ENCODE data around the gene ARGFX.
"Not testable (repeated sequence)": the region's sequence is repeated elsewhere in the genome, so short reads cannot be mapped to it uniquely, and the experiment has no call there.

The ARGFX gene

DNA sequence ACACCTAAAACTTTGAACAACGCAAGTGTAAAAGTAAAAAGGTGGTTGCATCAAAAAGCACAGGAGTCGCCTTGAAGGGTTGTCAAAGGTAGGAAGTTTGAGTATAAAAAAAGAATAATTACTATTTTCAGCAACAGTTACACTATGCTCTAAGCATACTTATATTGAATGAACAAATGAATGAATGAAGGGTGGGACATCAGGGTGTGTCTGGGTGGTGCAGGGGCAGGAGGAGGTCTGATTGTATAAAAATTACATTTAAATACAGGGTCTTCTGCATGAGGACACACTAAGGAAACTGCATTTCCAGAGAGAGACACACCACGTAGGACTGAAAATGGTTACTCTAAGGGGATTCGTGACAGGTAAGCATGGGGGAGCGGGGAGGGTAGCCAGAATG lies at the start of gene ARGFX:
Gene ARGFX (plus strand): TSS at position 301 of the 400 bp plus-strand sequence. CDS start 2,765 bp downstream, outside the sequence.
- no peak for DNase-seq

DNA sequence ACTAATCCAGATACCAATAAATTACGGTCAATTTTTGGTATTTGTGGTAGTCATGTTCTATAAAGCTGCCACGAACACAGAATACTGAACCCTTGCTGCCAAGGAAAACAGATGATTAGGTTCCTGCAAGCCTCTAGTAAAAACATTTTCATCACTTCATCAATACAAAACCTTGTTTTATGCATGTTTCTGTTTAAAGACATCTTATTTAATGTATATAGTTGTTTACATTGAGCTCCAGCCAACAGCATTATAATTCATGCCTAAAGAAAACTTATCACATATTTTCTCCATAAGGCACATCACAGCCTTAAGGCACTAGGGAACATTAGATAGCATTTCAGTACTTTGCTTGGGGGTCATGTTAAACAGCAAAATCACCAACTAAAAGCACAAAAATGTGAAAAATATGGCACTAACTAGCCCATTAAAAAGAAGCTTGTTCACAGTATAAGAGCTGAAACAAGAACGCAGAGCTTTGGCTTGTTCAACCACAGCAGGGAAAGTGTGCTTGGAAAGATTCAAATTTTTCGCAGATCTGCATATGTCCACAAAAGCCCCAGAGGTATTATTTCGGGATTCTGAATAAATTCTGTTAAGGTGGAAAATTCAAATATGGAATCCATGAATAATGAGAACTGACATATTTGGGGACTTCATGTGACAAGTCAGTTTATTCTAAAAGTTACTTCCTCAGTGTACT lies 49.6 kb upstream of the ARGFX start:
- DNase-seq: no peak

DNA sequence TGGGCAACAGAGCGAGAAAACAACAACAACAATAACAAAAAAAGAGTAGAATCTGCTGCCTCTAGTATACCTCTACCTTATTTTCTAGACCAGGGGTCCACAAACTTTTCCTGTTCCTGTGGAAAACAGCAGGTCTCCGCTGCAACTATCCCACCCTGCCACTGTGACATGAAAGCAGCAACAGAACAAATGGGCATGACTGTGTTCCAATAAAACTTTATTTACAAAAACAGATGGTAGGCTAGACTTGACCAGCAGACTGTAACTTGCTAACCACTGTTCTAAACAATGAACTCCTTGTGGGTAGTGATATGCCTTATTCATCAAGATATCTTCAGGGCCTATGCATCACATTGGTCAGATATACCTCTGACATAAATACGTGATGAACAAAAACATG lies 47.2 kb upstream of the ARGFX start:
- no peak for DNase-seq

DNA sequence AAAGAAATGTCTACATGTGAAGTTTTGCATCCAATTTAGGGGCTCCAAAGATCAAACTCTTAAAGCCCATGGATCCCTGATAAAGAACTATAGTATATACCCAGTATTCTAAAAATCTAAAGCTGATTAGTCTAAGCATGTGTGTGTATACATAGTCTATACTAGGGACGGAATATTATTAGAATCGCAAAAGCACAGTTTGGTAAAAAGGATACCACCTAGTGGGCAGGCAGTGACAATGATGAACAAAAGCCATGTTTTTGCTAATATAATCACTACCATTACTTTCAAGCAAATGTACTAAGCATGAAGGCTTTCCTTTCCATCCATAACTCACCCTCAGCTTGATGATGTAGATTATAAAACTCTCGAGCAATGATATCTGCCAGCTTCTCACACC lies 38.4 kb upstream of the ARGFX start:
- DNase-seq: no peak

DNA sequence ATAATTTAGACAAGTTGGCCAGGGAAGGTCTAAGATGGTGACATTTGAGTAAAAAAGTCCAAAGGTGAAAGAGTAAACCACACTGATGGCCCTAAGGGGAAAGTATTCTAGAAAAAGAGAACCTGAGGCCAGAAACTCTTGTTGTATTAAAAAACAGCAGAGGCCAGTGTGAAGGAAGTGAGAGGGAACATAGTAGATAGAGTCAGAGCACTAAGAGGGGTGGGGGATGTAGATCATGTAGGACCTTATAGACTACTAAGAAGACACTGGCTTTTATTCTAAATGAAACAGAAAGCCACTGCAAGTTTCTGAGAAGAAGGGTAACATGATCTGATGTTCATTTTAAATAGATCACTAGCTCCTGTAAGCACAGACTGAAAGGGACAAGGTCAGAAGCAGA lies 36.5 kb upstream of the ARGFX start:
- no peak for DNase-seq

DNA sequence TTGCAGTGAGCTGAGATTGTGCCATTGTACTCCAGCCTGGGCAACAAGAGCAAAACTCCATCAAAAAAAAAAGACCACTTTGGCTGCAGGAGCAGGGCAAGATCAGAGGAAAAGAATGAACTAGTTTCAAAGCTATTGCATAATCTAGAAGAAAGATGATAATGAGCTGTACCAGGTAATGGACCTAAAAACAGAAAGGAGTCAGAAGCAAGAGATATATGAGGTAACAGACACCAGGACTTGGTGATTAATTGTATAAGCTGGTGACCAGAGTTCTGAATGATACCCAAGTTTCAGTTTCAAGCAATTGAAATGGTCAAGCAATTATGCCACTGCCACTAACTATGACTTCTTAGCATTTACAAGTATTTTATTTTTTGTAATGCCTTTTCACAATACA lies 24.8 kb upstream of the ARGFX start:
- no peak for DNase-seq

DNA sequence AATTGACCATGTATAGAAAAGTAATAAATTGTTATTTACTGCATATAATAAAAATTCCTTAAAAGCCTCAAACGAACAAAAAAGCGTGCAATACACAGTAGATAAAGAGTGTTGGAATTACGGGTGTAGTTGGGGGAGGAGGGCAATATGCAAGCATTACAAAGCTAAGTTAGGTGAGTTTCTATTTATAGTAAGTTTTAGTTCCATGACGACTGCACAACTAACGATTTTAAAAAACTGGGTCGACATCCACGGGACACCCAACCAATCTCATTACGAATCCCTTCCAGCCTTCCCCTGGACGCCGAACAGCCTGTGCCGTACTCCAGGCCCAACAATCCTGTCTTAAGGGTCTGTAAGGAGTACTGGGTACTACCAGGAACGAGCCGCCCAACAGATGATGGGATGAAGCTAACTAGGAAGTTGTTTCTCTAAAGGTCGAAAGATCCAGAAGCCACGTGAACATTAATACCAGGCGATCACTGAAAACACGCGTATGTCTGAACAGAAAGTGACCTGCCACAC lies 22.6 kb upstream of the ARGFX start:
- DNase-seq: no peak

DNA sequence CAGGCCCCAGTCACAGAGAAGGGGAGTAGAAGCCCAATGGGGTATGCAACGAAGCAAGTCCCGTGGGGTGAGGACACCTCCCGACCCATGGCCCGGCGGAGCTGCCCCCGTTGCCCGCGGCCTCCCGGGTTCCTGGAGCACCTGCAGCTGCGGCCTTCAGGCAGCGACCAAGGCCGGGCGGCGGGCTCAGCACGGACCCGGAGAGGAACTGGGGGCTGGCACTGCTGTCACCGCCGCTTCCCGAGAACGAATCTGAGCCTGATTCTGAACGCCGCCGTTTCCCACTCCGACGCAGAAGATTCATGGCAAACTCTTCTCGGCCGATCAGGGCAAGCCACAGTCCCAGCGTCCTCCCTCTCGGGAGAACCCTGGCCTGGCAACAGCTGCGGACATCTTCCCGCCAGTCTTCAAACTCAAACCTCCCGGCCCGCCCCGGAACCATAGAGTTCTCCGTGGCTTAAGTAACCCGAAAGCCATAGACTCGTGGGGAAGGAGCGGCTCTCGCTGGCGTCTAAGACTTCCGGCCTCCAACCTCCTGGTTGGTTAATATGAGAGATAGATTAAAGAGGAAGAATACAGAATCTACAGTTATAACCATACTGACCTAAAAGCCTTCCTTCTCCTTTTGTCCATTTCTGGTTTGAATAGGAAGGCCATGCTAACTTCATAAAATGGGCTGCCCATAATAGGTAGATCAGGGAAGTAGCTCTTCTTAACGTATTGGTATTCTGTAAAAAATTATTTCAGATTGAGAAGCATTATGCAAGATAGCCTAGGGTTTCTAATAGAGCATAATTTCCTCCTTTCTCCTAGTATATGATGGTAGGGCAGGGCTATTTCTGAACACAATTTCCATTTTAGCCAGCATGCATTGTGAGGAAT lies 21.9 kb upstream of the ARGFX start, which contains the start of gene POLQ:
Gene POLQ (minus strand): TSS at position 415 of the 882 bp plus-strand sequence. CDS start 111 bp downstream, at position 304.
- peak; percentile 79 for DNase-seq

DNA sequence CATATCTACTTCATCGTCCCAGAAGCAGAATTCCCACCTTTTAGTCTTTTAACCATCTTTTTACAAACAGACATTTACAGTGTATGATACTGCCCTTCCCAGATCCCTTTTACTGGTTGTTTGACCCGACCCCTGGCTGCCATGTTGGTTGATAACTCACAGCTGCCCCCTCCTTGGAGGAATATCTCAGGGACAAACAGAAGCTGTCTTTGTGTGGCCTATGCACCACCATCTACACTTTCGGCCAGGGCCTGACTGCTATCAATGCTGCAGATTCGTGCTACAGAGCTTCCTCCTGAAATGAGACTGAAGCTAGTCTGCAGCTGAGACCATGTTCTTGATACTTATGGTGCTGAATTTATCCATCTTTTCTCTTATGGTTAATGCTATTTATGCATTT lies 15.4 kb upstream of the ARGFX start:
- no peak for DNase-seq

DNA sequence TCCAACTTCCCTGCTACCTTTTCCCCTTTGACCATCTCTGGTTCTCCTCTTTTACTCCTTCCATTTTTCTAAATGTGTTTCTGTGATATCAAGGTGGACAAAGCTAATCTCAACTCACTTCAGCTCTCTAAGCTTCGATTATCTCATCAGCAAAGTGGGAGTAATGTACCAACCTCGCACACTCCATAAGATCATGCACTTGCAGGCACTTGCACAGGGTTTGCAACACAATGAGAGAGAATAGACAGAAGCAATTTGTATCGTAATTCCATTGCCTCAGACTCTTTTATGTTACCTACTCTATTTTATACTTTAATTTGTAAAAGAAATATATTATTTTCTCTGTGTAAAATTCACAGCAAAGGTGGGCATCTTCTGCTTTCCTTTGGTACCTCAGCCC lies 15.0 kb upstream of the ARGFX start:
- no peak for DNase-seq

DNA sequence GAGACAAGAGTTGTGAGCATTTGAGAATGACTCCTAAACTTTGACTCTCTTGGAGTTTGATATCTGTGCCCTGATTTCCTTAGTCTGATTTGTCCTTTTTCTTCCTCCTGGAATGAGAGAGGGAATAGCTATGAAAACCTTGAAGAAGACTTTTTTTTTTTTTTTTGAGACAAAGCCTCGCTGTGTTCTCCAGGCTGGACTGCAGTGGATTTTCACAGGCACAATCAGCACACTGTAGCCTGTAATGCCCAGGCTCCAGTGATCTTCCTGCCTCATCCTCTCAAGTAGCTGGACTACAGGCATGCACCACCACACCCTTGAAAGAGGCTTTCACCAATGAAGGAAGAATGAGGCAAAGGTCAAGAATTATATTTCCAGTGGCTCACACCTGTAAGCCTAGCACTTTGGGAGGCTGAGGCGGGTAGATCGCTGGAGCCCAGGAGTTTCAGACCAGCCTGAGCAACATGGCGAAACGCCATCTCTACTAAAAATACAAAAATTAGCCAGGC lies 10.3 kb upstream of the ARGFX start:
- DNase-seq: no peak

DNA sequence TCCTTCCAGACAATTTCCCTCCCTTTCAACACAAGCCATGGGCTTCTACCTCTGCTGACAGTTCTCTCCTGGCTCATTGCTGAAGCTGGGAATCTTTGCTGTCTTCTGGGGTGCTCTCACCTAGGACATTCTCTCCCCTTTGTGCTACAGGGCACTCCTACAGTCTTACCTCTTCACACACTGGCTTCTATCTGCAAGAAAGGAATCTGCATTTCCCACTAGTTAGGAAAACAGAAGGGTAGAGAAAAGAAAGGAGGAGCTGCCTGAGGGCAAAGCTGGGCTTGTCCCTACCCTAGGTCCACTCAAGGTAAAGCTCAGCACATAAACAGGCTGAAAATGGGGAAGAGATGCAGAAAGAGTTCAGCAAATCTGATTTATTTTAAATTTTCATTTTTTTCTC lies 5.6 kb upstream of the ARGFX start:
- no peak for DNase-seq

DNA sequence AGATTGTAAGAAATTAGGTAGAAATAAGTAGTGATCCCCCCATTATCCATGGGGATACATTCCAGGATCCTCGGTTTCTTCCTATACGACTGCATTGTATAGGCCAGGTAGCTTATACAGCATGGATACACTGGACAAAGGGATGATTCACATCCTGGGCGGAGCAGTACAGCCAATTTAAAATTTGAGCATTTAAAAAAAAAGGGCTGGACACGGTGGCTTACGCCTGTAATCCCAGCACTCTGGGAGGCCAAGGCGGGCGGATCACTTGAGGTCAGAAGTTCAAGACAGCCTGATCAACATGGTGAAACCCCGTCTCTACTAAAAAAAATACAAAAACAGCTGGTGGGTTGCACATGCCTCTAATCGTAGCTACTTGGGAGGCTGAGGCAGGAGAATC lies 976 bp upstream of the ARGFX start:
- DNase-seq: no peak

DNA sequence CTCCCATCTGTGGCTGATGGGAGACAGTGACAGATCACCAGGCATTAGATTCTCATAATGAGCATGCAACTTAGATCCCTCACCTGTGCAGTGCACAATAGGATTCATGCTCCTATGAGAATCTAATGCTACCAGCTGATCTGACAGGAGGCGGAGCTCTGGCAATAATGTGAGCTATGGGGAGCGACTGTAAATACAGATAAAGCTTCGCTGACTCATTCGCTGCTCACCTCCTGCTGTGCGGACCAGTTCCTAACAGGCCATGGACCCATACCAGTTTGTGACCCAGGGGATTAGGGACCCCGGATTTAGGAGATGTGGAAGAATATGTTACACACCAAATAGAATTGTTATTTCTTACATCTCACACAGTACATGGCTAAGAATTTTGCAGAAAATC lies 6.7 kb downstream of the ARGFX start:
- no peak for DNase-seq

DNA sequence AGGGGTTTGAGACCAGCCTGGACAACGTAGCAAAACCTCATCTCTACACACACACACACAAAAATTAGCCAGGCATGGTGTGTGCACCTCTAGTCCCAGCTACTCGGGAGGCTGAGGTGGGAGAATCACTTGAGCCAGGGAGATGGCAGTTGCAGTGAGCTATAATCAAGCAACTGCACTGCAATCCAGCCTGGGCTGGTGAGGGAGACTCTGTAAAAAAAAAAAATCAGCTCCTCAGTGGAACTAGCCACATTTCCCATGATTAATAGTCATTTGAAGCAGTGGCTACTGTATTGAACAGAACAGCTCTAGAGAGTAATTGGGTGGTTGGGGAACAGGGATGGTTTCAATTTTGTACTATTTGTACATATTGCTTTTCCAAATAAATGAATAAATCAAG lies 13.9 kb downstream of the ARGFX start:
- DNase-seq: no peak

DNA sequence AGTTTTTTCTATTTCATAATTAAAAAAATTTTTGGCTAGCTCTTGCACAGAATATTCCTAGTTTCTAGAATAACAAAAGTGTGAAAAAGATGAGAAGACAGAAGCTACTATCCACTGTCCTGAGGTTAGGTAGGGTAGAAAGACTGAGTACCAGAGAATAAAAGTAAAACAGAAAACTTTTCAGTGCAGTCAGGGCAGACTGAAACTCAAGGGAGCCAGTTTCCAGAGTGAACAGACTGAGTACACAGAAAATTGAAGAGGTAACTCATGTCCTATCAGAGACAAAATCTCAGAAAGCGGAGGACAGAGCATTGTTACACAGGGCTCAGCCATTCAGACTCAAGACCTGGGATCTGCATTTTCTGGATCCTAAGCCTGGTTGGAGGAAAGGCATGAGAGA lies 16.7 kb downstream of the ARGFX start:
- no peak for DNase-seq

DNA sequence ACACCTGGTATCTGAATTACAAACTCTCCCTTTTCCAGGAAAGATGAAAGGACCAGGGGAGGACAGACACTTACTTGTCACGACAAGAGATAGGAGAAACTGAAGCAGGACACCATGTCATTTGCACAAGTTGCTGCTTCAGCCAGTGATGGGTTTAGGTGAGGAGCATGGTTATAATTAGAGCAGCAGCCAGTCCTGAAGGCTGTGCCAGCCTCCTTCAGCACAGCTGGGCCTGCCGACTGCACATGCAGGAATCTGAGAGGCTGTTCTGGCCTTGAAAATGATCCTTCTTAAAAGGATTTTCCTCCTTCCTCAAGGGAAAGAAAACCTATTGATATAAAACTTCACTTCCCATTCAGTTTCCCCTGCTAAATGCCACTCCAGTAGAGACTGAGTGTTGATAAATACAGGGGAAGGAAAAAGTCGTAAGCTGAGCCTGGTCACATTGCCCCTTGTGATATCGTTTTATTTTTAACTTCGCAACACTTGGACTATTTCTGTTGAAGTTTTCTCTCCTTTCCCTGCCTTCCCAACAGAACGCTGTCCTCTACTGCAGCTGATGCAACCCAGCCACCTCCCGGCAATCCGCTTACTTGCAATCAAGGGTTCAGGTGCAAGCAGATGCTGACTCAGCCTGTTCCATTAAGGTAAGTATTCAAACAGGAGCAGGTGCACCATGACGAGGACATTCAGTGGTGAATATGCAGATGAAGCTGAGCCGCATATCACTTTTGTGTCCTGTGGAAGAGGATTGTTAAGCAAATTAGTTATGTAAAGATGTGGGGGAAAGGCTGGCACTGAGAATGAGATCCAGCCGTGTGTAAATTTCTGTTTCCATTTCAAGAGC lies 25.3 kb downstream of the ARGFX start, which contains the start of gene FBXO40:
Gene FBXO40 (plus strand): TSS at position 524 of the 847 bp plus-strand sequence. CDS start 27,197 bp downstream, outside the sequence.
- DNase-seq: no peak

DNA sequence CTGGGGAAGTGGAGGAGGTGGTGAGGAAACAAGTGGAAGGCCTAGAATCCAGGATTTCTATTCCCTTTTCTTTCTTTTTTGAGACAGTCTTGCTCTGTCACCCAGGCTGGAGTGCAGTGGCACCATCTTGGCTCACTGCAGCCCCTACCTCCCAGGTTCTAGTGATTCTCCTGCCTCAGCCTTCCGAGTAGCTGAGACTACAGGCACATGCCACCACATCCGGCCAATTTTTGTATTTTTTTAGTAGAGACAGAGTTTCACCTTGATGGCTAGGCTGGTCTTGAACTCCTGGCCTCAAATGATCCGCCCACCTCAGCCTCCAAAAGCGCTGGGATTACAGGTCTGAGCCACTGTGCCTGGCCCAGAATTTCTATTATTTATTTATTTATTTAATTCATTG lies 26.1 kb downstream of the ARGFX start:
- DNase-seq: not testable (repeated sequence)

DNA sequence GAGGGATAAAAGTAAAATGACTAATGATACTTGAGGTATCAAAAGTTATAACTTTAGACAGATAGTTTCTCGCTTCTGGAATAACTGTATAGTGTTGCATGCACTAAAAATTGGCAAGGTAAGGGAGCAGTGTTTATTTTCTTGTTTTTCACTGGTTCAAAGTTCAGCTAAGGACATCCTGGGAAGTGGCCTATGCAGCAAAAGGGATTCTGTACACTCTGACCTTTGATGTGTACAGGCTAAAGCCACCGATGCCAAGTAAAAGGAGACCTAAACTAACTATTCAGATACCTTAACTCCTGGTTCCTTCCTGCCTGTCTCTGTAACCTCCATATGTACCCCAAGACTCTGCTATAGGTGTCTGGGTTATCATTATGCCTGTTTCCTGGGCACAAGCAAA lies 27.1 kb downstream of the ARGFX start:
- no peak for DNase-seq

DNA sequence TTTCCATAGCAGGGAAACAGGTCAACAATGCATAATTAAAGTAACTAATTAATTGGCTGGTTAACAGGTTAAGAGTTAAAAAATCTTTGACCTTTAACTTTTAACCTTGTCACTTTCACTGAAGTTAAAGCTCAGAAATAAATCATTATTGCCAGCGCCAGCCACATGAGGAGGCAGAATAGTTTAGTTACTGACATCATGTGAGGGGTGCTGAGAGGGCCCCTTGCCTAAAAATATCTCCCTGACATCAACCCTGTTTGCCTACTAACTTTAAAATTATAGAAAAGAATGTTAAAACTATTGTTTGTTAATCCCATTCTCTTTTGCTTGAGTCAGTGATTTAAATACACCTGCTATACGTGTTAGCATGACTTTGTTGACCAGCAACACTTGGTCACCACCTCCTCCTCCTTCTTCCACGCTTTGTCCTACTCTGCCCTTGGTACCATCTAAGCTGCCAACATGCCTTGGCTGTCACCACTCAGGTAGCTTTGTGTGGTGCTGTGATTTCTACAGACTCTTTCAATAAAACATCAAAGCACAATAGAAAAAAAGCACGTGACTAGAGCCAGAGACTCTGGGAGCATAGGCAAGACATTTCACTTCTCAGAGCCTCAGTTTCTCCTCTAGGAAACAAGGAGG lies 28.1 kb downstream of the ARGFX start:
- DNase-seq: no peak

DNA sequence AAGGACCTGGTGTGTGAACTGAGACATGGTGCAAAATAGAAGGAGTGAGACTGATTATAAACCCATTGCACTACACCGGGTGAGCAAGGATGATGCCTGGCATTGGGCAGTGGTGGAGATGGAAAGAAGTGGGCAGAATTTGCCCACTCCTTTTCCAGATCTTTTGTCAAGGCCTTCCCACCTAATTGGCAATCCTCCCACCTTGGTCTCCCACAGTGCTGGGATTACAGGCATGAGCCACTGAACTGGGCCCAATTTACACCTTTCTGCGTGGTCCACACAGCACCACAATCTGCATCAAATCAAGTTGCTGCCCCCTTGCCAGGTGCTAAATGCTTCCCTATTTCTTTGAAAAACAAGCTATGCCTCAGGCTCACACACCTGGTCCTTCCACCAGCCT lies 30.8 kb downstream of the ARGFX start:
- DNase-seq: no peak

DNA sequence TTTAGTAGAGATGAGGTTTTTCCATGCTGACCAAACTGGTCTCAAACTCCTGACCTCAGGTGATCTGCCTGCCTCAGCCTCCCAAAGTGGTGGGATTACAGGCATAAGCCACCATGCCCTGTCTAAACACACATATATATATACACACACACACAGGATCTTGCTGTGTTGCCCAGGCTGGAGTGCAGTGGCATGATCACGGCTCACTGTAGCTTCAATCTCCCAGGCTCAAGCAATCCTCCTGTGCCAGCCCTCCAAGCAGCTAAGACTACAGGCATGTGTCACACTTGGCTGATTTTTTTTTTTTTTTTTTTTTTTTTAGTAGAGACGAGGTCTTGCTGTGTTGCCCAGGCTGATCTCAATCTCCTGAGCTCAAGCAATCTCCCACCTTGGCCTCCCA lies 32.2 kb downstream of the ARGFX start:
- not testable (repeated sequence) for DNase-seq
